Prostate gland (tissue), 2 donors: Measurements from ENCODE around the gene TRPM6.

ENCODE experiments used
- CTCF ChIP-seq, 4 experiments: fragments of 200-600 bp in 2 of 4; fragments of 450-650 bp in 2 of 4; sonication (generic) in 2 of 4; IDR thresholded peaks; 1 replicate in 3 of 4; 2 replicates in 1 of 4; pipeline ENCODE4 v1.5.1; 2016 to 2019; ENCODE audit warnings: antibody characterized with exemption in 4 of 4, mild to moderate bottlenecking in 2 of 4, moderate library complexity in 2 of 4
- POLR2AphosphoS5 ChIP-seq: sonication (generic); formaldehyde crosslinking; IDR thresholded peaks from one replicate; pipeline ENCODE4 v1.6.1; 2017; ENCODE audit warnings: antibody characterized with exemption

GRCh38 chr9:74718709-74719108 lies 169.0 kb downstream of the TRPM6 start:
- TF ChIP-seq CTCF (IDR thresholded peaks at IDR 0.05) (no peak), POLR2AphosphoS5 (no peak)
